ENCODE measurements around the gene AOX1.

AOX1 gene

GRCh38 chr2:200617156-200618053, 31.6 kb downstream of the AOX1 start:
- no peak for DNase-seq (ENCODE audit: low spot score)
- CTCF ChIA-PET = interaction anchor here (0.6 to 2.1 kb wide), 3 partner anchors 31 to 86 kb away, joined by 3 to 9 read pairs (median 3); no protein-coding TSS in a partner anchor
- TF ChIP-seq CTCF (conservative IDR thresholded peaks at IDR 0.05; ENCODE audit: low read depth) = no peak
- no peak overlapping the region for H3K27ac ChIP-seq
- POLR2A ChIA-PET (ENCODE audit: low non-redundant PET) = no interaction called here

GRCh38 chr2:200618054-200618419, 32.2 kb downstream of the AOX1 start:
- H3K27ac ChIP-seq = no peak overlapping the region
- POLR2A ChIA-PET (ENCODE audit: low non-redundant PET) = no interaction called here

GRCh38 chr2:200618590-200619021, 32.8 kb downstream of the AOX1 start:
- CTCF ChIA-PET = interaction anchor here (2.1 kb wide), 1 partner anchor 84 kb away, joined by 9 read pairs; no protein-coding TSS in a partner anchor

More at GRCh38 chr2:200618054-200618419, 32.2 kb downstream of the AOX1 start:
- CTCF ChIA-PET = interaction anchor here (2.1 kb wide), 1 partner anchor 85 kb away, joined by 9 read pairs; no protein-coding TSS in a partner anchor
- no peak for DNase-seq (ENCODE audit: low spot score)
- no peak for TF ChIP-seq CTCF (conservative IDR thresholded peaks at IDR 0.05; ENCODE audit: low read depth)

GRCh38 chr2:200619279-200619678, 33.5 kb downstream of the AOX1 start:
- TF ChIP-seq CTCF (conservative IDR thresholded peaks at IDR 0.05; ENCODE audit: low read depth) = no peak
- 0 out of 2 replicates have a peak overlapping the region, but pooled peaks have one; percentile 33 for H3K27ac ChIP-seq
- no peak for DNase-seq (ENCODE audit: low spot score)
- CTCF ChIA-PET = interaction anchor here (2.1 kb wide), 1 partner anchor 84 kb away, joined by 9 read pairs; no protein-coding TSS in a partner anchor
- POLR2A ChIA-PET (ENCODE audit: low non-redundant PET) = no interaction called here

More at GRCh38 chr2:200618590-200619021, 32.8 kb downstream of the AOX1 start:
- DNase-seq (ENCODE audit: low spot score) = no peak
- POLR2A ChIA-PET (ENCODE audit: low non-redundant PET) = no interaction called here
- no peak for TF ChIP-seq CTCF (conservative IDR thresholded peaks at IDR 0.05; ENCODE audit: low read depth)
- H3K27ac ChIP-seq = no peak overlapping the region

GRCh38 chr2:200620606-200621390, 35.0 kb downstream of the AOX1 start:
- ChIA-PET CTCF (interaction anchor here (0.5 to 0.6 kb wide), 2 partner anchors 26 to 434 kb away, joined by 3 read pairs; no protein-coding TSS in a partner anchor), POLR2A (ENCODE audit: low non-redundant PET) (interaction anchor here (0.7 kb wide), 1 partner anchor 73 kb away, joined by 6 read pairs; no protein-coding TSS in a partner anchor)
- H3K27ac ChIP-seq = no peak overlapping the region
- TF ChIP-seq CTCF (conservative IDR thresholded peaks at IDR 0.05; ENCODE audit: low read depth) = no peak
- no peak for DNase-seq (ENCODE audit: low spot score)

GRCh38 chr2:200622106-200622505, 36.3 kb downstream of the AOX1 start:
- ChIA-PET CTCF (interaction anchor here (0.6 kb wide), 1 partner anchor 400 kb away, joined by 7 read pairs; no protein-coding TSS in a partner anchor), POLR2A (ENCODE audit: low non-redundant PET) (no interaction called here)
- no peak overlapping the region for H3K27ac ChIP-seq
- TF ChIP-seq CTCF (conservative IDR thresholded peaks at IDR 0.05; ENCODE audit: low read depth) = no peak
- no peak for DNase-seq (ENCODE audit: low spot score)
